Fibroblast of skin of left quadriceps (primary cell): ENCODE data around the gene SPECC1.

ENCODE experiments used
- DNase-seq, 2 experiments: peaks; one replicate each; pipeline ENCODE4 v3.0.0-alpha.2; 2013; ENCODE audit warnings: low read depth in 2 of 2

Gene SPECC1

DNA sequence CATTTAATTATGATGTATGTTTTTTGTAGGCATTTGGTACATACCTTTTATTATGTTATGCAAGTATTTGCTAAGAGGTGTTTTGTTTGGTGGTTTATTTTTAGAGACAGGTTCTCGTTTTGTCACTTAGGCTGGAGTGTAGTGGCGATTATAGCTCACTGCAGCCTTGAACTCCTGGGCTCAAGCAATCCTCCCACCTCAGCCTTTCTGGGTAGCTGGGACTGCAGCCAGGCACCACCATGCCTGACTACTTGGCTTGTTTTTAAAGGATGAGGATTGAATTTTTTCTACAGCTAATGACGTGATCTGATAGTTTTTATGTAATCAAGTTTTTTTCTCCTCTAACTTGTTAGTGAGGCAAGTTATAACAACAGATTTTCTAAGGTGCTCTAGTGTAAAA is 199.6 kb downstream of the SPECC1 start:
- no peak for DNase-seq

DNA sequence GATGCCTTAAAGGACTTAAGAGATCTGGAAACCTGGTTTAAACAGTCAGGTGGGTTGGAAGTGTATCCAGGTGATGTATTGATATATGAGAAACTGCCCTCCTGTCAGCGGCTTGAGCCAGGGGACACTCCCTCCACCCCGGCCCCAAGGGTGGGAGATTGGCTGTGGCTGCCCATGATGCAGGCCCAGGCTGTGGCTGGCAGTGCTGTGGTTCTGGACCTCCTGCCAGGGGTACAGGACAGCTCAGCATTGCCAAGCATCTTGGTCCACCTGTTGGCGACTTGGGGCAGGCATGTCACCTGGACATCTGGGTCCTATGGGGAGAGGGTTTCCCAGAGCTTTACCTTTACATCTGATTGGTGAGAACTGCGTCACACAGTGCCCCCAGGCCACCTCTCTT is 201.0 kb downstream of the SPECC1 start:
- no peak for DNase-seq

DNA sequence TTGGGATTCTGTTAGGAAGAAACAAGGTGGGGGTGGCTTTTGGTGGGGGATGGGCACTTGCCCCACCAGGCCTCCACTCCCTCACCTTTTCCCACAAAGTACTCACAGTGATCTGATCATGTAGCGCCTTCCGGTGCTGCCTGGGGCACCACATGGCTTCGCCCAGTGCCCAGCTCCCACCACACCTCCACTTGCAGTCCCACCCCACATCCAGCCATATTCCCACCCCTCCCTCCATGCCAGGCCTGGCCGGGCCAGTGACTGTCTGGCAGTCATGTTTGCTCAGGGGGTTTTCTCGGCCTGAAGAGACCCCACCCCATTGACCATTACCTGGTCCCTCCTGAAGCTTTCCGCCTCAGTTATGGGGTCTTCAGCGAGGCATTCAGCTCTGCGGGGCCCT is 201.5 kb downstream of the SPECC1 start:
- DNase-seq, result no peak

DNA sequence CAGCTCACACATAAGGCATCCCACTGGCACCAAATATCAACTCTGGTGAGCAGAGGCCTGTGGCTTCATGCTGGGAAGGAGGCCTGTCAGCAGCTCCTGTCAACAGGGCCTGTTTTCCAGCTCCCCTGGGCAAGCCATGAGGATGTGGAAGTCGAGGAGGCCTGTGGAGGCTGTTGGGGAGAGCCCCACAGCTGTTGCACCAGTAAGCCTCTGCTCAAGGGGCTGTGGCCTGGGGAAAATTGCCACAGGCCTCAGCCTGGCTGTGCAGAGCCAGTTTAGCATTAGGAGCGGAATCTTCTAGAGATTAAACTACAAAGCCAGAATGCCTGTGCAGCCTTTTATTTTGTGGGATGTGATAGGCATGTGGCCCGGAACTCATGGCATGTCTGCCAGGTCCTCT is 202.1 kb downstream of the SPECC1 start:
- no peak for DNase-seq

DNA sequence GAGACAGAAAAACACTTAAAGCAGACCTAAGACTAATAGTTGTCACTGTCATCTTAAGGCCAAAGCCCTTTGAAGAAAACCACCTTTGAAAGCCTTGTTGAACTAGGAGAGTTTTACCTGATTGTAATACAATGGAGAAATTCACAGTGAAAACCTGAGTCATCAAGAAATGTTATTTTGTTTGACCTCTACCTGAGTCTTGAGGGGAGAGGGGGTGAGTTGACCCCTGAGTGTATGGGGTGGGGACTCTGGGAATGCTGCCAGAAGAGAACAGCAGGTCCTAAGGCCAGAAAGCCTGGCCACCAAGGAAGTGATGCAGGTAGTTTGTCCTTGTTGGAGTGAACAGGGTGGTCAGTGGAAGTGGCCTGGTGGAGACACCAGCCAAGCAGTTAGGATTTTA is 204.3 kb downstream of the SPECC1 start:
- DNase-seq, result no peak

DNA sequence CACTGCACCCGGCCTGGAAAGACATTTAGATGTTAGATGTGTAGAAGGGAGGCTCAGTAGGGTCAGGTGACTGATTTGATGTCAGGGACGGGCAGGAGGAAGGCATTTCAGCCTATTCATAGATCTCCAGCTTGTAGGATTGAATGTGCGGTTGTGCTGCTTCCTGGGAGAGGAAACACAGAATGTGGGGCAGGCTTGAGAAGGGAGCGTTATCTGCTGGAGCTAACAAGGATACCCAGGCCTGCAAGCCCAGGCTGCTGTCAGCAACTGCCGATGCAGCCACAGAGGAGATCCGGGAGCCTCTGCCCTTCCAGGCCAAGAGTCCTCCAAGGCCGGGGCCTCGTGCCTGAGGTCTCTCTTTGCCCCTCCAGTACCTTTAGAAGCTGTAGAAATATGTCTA is 205.6 kb downstream of the SPECC1 start:
- no peak for DNase-seq

DNA sequence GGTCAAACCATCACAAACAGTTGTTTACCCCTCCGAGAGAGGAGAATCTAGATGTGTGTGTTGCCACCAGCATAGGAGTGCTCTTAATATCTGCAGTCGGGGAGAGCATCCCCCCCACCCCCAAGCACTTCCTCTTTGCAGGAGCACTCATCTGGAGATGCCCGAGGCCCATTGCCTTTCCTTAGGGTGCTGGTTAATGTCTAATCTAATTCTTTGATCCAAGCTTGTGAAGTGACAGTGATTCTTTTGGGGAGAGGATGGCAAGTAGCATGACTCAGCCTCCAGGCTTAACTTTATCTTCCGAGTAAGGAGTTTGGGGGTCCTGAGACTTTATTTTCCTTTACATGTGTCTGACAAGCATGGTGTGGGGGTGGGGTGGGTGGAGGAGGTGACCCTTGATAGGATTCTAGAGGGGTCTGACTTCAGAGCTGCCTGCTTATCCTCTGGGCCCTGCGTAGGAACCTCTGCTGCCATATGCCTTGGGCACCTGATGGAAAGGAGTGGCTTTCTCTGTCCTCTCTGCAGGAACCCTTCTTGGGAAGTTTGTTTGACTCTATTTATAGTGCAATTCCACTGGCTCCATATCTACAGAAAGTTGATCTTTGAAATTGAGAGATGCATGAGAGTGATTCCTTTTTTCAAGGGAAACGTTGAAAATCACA is 207.1 kb downstream of the SPECC1 start:
- no peak for DNase-seq

DNA sequence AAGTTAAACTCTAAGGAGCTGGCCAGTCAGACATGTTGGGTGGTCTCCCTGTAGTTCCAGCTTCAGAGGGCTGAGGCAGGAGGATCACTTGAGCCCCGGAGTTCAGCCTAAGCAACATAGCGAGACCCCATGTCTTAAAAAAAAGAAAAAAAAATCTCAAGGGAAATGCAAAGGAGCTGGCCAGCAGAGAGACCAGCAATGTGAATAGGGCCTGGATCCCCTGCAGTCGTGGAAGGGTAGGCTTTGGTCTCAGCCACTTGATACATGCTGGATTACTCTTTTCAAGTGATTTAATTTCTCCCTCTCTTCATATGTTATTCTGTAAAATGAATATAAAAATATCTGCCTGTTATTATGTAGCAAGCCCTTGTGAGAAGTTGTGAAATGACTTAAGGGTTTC is 207.7 kb downstream of the SPECC1 start:
- no peak for DNase-seq

DNA sequence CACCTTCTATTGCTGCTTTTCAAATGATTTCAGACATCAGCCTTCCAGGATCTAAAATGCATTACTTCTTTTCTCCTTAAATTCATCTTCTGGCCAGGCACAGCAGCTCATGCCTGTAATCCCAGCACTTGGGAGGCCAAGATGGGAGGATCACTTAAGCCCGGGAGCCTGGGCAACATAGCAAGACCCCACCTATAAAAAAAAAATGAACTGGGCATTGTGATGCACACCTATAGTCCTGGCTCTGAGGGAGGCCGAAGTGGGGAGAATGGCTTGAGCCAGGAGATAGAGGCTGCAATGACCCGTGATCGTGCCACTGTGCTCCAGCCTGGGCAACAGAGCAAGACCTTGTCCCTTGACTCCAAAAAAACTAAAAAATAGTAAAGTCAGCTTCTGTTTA is 208.5 kb downstream of the SPECC1 start:
- DNase-seq, result no peak

DNA sequence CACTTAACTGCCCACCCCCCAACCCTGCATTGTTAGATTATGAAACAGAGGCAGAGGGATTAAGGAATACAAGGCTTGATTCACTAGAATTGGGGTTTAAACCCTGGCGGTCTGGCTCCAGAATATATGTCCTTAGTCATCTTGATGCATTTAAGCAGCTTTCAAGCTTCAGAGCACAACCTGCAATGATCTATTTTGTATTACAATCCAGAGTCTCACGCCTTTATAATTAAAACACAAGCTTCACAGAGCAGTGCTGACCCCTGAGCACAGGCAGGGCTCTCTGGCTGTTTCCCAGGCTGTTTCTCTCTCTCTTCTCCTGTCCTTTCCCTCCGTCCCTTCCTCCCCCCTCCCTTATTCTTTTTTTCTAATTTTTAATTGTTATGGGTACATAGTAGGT is 209.1 kb downstream of the SPECC1 start:
- DNase-seq, result no peak

DNA sequence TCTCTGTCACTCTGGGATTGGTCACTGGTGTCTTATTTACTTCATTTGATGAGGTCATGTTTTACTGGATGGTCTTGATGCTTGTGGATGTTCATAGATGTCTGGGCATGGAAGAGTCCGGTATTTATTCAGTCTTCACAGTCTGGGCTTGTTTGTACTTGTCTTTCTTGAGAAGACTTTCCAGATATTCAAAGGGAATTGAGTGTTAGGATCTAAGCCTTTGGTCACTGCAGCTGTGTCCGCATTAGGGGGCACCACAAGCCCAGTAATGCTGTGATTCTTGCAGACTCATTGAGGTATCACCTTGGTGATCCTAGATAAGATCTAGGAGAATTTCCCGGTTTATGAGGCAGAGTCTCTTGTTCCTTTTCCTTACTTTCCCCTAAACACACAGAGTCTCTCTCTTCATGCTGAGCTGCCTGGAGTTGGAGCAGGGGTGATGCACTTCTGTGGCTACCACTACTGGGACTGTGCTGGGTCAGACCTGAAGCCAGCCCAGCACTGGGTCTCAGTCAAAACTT is 214.7 kb downstream of the SPECC1 start:
- no peak for DNase-seq

DNA sequence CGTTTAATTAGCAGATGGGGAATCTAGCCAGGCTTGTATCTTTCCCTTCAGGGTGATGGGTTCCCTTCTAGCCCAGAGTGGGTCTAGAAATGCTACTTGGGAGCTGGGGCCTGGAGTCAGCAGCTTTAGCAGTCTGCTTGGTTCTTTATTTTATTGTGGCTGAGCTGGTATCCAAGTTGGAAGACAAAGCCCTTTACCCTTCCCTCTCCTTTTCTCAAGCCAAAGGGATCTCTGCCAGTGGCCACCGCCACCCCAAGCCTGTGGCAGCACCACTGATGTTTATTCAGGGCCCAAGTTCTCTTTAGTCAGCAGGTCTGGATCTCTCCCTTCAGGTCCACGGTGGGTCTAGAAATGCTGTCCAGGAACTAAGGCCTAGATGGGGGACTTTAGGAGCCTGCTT is 215.2 kb downstream of the SPECC1 start:
- DNase-seq, result no peak

DNA sequence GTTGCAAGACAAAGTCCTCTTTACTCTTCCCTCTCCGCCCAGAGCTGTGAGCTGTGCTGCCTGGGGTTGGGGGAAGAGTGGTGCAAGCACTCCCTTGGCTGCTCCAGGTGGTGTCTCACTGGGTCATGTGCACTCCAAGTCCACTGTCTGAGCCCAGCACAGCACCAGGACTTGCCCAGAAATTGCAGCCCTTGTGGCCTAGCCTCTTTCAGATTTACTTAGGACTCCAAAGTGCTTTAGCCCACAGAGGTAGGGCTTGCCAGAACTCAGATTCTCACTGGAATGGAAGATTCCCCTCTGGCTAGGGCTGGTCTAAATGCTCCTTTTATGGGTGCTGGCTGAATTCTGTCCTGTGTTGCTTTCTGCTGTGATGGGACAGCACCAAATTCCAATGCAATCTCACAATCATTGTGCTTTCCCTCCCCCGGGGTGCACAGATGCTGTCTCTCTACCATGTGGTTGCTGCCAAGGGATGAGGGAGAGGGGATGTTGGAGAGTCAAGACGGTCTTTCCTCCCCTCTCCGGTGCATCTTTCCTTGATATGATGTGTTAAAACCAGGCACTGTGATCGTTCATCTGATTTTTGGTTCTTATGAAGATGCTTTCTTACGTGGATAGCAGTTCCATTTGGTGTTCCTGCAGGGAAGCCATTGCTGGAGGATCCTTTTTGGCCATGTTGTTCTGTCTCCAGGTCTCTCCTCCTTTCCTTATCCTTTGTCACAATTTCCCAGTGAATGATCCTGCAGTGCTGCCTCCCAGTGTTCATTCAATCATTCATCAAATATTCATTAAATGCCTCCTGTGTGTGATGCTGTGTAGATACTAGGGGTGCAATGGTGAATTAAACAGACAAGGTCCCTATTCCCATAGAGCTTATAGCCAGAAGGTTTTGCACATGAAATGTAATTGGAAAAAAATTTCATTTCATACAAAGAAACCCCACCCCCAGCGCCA is 216.3 kb downstream of the SPECC1 start:
- DNase-seq, result no peak

DNA sequence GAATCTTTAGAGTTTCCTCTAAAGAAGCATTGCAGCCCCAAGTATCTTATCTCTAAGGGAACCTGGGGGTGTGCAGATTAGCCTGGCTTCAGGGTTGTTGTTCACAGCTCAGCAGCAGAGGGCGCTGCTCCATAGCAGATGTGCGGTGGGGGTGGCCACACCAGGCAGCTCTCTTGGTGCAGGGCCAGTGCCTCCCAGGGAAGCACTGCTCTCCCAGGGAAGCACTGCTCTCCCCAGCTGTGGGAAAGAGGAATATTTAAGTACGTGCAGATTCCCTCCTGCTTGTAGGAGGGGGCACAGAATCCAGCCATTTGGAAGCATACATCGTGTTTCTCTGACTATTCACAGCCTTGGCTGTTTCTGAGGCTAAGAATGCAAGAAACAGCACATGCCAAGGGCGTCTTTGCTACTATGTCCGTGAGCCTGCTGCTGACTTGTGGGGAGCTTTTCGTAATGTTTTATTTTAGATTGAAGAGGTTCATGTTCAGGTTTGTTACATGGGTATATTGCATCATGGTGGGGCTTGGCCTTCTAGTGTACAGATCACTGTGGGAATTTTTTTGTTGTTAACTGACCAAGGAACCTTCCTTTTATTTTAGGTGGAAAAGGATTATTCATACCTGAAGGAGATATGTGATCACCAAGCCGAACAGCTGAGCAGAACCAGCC is 217.8 kb downstream of the SPECC1 start:
- peak; percentile 55 to 59 for DNase-seq

DNA sequence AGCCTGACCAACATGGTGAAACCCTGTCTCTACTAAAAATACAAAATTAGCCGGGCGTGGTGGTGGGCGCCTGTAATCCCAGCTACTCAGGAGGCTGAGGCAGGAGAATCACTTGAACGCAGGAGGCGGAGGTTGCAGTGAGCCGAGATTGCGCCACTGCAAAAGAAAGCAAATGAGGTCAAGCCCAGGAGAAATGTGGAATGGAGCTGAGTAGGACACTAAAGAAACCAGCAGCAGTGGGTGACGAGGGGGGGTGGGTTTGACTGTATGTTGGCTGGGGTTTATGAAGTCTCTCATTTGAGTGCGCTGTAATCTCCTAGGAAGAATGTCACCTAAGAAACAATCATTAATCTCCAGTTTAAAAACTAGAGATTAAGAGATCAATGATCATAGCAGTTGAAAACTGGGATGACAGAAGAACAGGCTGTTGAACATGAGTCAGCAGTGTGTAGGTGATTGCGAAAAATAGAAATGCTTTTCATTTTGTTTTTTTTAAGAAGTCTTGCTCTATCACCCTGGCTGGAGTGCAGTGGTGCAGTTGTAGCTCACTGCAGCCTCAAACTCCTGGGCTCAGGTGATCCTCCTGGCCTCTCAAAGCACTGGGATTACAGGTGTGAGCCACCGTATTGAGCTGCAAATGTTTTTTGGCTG is 218.7 kb downstream of the SPECC1 start:
- peak; percentile 7 to 12 for DNase-seq

DNA sequence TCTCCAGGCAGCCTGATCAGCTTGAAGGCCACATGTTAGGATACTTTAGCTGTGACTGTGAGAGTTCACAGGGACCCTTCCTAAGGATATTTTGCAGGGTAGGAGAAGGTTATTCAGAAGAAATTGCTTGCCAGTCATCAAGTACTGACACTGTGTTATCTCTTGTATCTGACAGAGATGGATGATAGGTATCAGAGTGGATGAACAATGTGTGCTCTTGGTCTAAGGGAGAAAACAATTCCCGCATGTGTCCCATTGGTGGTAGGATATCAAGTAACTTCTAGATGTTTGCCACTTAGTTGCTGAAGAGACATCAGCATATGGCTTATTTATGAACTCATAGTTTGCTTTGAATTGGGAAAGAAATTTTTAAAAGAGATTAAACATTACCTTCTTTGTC is 219.3 kb downstream of the SPECC1 start:
- no peak for DNase-seq

DNA sequence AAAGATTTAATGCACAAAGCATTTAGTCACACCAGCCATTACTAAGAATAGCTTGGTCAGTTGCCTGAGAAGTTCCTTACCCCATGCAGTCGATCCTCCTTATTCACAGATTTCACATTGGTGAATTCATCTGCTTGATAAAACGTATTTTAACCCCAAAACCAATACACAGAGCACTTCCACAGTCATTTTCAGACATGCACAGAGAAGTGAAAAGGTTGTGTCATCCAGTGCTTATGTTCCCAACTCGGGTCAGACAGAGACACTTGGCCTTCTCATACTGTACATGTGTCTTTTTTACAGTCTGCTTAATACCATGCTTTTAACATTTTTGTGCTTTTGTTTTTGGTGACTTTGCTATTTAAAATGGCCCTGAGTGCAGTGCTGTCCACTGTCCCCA is 219.7 kb downstream of the SPECC1 start:
- no peak for DNase-seq

DNA sequence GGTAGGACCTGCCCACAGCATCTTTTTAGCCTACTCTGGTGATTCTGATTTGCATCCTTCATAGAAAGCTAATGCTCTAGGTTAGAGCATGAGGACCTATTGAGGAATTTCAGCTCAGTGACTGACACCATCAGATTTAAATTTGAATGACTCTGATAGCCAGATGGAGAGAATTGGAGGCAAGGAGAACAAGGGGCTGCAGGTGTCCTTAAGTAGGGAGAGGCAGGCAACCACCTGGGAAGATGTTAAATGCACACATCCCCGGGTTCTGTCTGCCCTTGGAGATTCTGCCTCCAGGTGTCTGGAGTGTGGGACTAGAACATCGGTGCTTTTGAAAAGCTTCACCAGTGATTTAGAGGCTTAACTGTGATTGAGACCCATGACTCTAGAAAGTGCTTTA is 221.8 kb downstream of the SPECC1 start:
- DNase-seq, result no peak

DNA sequence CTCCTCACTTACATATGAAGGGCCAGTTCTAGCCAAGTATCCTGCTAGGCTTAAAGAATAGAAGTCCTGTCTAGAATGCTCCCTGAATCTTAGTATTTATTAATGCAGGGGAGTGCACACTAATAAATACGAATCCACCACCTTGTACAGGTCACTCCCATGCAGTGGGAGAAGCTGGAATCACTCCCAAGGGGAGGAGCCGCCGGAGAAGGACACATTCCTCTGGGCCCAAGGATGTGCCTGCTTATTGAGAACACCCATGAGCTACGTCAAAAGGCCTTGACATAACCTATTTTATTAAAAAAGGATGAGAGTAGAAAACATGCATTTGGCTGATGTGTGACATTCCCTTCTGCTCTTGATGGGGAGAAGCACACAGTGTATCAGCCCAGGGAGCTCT is 223.5 kb downstream of the SPECC1 start:
- DNase-seq, result no peak

DNA sequence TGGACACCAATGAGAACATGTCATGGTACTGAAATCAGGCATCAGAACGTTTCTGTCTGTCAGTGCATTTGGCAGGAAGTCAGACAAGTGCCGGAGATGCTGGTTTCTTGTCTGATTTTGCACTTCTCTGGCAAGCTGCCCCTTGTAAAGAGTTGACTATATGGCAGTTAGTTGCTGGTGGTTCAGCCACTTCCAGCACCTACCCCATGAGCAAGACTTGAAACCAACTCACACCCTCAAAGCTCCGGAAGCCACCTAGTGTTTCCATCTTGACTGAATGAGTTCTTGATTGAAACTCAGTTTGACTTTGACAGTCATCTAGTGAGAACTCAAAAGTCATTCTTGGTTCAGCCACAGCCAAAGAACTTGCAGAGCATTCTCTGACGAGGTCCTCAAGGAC is 225.1 kb downstream of the SPECC1 start:
- DNase-seq, result no peak

DNA sequence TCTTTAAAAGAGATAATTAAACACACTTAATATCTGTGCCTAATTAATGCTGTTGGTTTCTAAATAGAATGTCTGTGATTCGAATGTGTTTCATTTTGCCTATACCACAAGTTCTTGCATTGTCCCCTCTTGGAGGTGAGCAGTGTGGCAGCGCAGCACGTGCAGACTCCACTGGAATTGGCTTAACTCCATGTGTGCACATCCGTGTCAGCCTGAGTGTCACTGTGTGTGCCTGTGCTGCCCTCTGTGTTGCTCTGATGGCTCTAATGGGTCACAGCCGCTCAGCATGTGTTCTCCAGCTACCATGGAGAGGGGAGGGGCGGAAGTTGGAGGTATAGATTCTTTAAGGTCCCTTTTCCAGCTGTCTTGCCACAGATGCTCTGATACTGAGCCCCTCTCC is 226.6 kb downstream of the SPECC1 start:
- no peak for DNase-seq
